Measurements from ENCODE around the gene KDF1. TPM values are rescaled to one million over a fixed set of nuclear protein-coding genes. Genes with fewer than 3 reads are reported as not detected.

Gene KDF1
- total and polyA plus RNA-seq, 2 of the 13 experiments (the other 11 are each of a cell fraction or from before 2014, with no cell fraction given) = 1.9 to 4.9 TPM

DNA sequence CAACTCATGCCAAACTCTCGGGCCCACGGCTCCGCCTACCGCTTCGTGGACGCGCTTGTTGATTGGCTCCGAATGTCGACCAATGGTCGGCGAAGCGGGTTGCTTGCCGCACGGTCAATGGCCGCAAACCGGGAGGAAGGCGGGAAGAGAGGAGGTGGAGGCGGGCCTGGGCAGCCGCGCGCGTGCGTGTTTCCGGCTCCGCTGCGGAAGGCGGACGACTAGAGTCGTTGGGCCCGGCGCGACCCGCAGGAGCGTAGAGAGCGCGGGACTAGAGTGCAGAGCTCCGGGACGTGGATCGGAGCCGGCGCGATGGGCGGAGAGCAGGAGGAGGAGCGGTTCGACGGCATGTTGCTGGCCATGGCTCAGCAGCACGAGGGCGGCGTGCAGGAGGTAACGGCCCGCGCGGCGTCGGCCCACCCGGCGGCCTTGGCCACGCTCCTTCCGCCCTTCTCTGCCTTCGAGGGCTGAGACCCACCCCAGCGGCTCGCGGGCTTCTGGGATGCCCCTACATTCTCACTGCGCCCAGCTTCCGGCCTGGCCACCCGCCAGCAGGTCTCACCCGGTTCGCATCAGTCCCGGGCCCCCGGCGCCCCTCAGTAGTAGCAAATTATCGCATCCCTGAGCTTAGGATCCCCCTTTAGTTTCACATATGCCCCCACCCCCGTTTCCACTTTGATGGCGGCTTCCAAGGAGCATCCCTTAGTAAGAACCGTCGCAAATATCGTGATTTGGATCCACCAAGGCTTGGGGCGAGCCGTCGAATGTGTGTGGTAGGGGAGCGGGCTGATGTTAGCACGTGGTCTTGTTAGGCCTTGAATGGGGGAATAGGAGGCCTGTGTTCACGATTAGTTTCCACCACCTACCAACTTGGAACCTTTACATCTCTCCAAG, 38.5 kb downstream of the KDF1 start, which contains the start of gene NUDC (continued):
- TF ChIP-seq, protein P1, sequence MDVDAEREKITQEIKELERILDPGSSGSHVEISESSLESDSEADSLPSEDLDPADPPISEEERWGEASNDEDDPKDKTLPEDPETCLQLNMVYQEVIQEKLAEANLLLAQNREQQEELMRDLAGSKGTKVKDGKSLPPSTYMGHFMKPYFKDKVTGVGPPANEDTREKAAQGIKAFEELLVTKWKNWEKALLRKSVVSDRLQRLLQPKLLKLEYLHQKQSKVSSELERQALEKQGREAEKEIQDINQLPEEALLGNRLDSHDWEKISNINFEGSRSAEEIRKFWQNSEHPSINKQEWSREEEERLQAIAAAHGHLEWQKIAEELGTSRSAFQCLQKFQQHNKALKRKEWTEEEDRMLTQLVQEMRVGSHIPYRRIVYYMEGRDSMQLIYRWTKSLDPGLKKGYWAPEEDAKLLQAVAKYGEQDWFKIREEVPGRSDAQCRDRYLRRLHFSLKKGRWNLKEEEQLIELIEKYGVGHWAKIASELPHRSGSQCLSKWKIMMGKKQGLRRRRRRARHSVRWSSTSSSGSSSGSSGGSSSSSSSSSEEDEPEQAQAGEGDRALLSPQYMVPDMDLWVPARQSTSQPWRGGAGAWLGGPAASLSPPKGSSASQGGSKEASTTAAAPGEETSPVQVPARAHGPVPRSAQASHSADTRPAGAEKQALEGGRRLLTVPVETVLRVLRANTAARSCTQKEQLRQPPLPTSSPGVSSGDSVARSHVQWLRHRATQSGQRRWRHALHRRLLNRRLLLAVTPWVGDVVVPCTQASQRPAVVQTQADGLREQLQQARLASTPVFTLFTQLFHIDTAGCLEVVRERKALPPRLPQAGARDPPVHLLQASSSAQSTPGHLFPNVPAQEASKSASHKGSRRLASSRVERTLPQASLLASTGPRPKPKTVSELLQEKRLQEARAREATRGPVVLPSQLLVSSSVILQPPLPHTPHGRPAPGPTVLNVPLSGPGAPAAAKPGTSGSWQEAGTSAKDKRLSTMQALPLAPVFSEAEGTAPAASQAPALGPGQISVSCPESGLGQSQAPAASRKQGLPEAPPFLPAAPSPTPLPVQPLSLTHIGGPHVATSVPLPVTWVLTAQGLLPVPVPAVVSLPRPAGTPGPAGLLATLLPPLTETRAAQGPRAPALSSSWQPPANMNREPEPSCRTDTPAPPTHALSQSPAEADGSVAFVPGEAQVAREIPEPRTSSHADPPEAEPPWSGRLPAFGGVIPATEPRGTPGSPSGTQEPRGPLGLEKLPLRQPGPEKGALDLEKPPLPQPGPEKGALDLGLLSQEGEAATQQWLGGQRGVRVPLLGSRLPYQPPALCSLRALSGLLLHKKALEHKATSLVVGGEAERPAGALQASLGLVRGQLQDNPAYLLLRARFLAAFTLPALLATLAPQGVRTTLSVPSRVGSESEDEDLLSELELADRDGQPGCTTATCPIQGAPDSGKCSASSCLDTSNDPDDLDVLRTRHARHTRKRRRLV (CRISPR knock-in tag; IDR thresholded peaks at IDR 0.05) = peak; percentile 76
- TF ChIP-seq NCOA2 (CRISPR knock-in tag; IDR thresholded peaks at IDR 0.05) (no peak; the same call in 1 of the 2 replicates), MAFK (conservative IDR thresholded peaks at IDR 0.05 in 1 of 2, IDR thresholded peaks at IDR 0.05 in 1 of 2; ENCODE audit: low read length in 2 of 2) (no peak), ZNF841 (CRISPR knock-in tag; IDR thresholded peaks at IDR 0.05; ENCODE audit: borderline replicate concordance) (no peak), FOXK1 (CRISPR knock-in tag; IDR thresholded peaks at IDR 0.05; ENCODE audit: borderline replicate concordance, low read depth) (peak; percentile 38; the same call in 1 of the 2 replicates), MTA3 (CRISPR knock-in tag; IDR thresholded peaks at IDR 0.05) (no peak), FOSL1 (CRISPR knock-in tag; IDR thresholded peaks at IDR 0.05; ENCODE audit: borderline replicate concordance) (0 out of 2 replicates have a peak, but pooled peaks have one; percentile 14), ZSCAN31 (CRISPR knock-in tag; IDR thresholded peaks at IDR 0.05; ENCODE audit: low read depth) (peak; percentile 55; the same call in 1 of the 2 replicates), SAP130 (CRISPR knock-in tag; IDR thresholded peaks at IDR 0.05; ENCODE audit: low read depth) (peak; percentile 90), ZNF253 (CRISPR knock-in tag; IDR thresholded peaks at IDR 0.05; ENCODE audit: borderline replicate concordance) (no peak), SP140L (CRISPR knock-in tag; IDR thresholded peaks at IDR 0.05; ENCODE audit: borderline replicate concordance) (no peak), HOXA7 (CRISPR knock-in tag; IDR thresholded peaks at IDR 0.05) (no peak), ZNF766 (CRISPR knock-in tag; IDR thresholded peaks at IDR 0.05; ENCODE audit: borderline replicate concordance) (no peak), SP2 (CRISPR knock-in tag; IDR thresholded peaks at IDR 0.05) (peak; percentile 97), ZSCAN20 (CRISPR knock-in tag; IDR thresholded peaks at IDR 0.05; ENCODE audit: borderline replicate concordance) (0 out of 2 replicates have a peak, but pooled peaks have one; percentile 36), SNAI1 (CRISPR knock-in tag; IDR thresholded peaks at IDR 0.05; ENCODE audit: borderline replicate concordance) (peak; percentile 83), MEIS2 (CRISPR knock-in tag; IDR thresholded peaks at IDR 0.05) (no peak; the same call in 1 of the 2 replicates)
- TF ChIP-seq, protein P2, sequence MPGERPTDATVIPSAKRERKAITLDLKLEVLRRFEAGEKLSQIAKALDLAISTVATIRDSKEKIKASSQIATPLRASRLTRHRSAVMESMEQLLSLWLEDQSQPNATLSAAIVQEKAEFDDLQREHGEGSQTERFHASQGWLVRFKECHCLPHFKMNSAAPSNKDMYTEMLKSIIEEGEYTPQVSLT (CRISPR knock-in tag; IDR thresholded peaks at IDR 0.05; ENCODE audit: borderline replicate concordance, low read depth) = no peak; the same call in 1 of the 2 replicates
- TF ChIP-seq, protein P3, sequence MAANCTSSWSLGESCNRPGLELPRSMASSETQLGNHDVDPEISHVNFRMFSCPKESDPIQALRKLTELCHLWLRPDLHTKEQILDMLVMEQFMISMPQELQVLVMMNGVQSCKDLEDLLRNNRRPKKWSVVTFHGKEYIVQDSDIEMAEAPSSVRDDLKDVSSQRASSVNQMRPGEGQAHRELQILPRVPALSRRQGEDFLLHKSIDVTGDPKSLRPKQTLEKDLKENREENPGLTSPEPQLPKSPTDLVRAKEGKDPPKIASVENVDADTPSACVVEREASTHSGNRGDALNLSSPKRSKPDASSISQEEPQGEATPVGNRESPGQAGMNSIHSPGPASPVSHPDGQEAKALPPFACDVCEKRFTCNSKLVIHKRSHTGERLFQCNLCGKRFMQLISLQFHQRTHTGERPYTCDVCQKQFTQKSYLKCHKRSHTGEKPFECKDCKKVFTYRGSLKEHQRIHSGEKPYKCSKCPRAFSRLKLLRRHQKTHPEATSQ (CRISPR knock-in tag; IDR thresholded peaks at IDR 0.05; ENCODE audit: borderline replicate concordance) = no peak; the same call in 1 of the 2 replicates
- TF ChIP-seq, protein P4, sequence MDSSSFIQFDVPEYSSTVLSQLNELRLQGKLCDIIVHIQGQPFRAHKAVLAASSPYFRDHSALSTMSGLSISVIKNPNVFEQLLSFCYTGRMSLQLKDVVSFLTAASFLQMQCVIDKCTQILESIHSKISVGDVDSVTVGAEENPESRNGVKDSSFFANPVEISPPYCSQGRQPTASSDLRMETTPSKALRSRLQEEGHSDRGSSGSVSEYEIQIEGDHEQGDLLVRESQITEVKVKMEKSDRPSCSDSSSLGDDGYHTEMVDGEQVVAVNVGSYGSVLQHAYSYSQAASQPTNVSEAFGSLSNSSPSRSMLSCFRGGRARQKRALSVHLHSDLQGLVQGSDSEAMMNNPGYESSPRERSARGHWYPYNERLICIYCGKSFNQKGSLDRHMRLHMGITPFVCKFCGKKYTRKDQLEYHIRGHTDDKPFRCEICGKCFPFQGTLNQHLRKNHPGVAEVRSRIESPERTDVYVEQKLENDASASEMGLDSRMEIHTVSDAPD (CRISPR knock-in tag; IDR thresholded peaks at IDR 0.05) = no peak
